ENCODE results near the gene TMEM217. TPM values are rescaled to one million over a fixed set of nuclear protein-coding genes. Genes with fewer than 3 reads are reported as not detected.

Gene TMEM217
- total and polyA plus RNA-seq, 2 of the 8 experiments (the other 6 are each of a cell fraction or from before 2014, with no cell fraction given) = 0.60 to 1.1 TPM

DNA sequence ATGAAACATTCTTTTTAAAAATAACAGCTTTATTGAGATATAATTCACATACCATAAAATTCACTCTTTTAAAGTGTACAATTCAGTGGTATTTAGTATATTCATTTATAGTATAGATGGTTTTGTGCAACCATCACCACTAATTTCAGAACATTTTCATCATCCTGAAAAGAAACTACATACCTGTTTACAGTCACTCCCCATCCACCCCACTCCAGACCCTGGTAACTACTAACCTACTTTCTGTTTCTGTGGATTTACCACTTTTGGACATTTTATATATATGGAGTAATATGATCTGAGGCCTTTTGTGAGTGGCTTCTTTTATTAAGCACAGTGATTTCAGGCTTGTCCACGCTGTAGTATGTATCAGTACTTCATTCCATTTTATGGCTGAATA, 2.5 kb upstream of the TMEM217 start:
- H3K27ac ChIP-seq (ENCODE audit: low read depth, low read length) = no peak overlapping the region
- no peak overlapping the region for H3K18ac ChIP-seq (ENCODE audit: extremely low read depth, low read length)
- no peak overlapping the region for H4K91ac ChIP-seq (replicated peaks; ENCODE audit: insufficient read length, low read length)
- no peak overlapping the region for H2BK12ac ChIP-seq (ENCODE audit: low read depth, low read length)
- no peak overlapping the region for H3K4ac ChIP-seq (replicated peaks; ENCODE audit: insufficient read length, low read depth, low read length)
- H3K27me3 ChIP-seq (replicated peaks in 1 of 4; ENCODE audit: control insufficient read depth in 3 of 4, extremely low read depth in 1 of 4, insufficient read depth in 3 of 4, low read length in 3 of 4) = no peaks in the 10 kb centered on the region
- no peaks in the 10 kb centered on the region for H3K9me3 ChIP-seq (ENCODE audit: insufficient read depth in 2 of 2, low read depth in 1 of 2, low read length in 1 of 2)
- FAIRE-seq (no peak), DNase-seq (ENCODE audit: low read depth in 1 of 2, low spot score in 2 of 2) (no peak)
- peaks cover 7% of the 10 kb centered on the region for H3K23me2 ChIP-seq (ENCODE audit: low read depth, low read length)
- no peak overlapping the region for H2AK5ac ChIP-seq (ENCODE audit: low read depth, low read length)
- H4K8ac ChIP-seq (ENCODE audit: extremely low read depth, insufficient read depth, low read length) = no peak overlapping the region
- no peak overlapping the region for H3K14ac ChIP-seq (ENCODE audit: insufficient read length)
- peaks cover 0 to 8% (median 5%) of the 10 kb centered on the region in 4 experiments; a peak in 4 of 7 replicates for H3K4me1 ChIP-seq (replicated peaks in 1 of 4; ENCODE audit: control insufficient read depth in 3 of 4, insufficient read depth in 4 of 4, low read length in 3 of 4)
- H3K4me2 ChIP-seq (ENCODE audit: insufficient read depth in 1 of 2, low read depth in 2 of 2, low read length in 2 of 2) = no peak overlapping the region
- no peak overlapping the region for H2AFZ ChIP-seq (ENCODE audit: low read length)
- no peak overlapping the region for H2BK5ac ChIP-seq (ENCODE audit: low read depth, low read length)
- TF ChIP-seq, protein P1, sequence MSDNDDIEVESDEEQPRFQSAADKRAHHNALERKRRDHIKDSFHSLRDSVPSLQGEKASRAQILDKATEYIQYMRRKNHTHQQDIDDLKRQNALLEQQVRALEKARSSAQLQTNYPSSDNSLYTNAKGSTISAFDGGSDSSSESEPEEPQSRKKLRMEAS (IDR thresholded peaks at IDR 0.05) = no peak
- TF ChIP-seq CREB1 (IDR thresholded peaks at IDR 0.05) (no peak), SIX5 (IDR thresholded peaks at IDR 0.05; ENCODE audit: low read depth, low read length) (no peak), CBX5 (IDR thresholded peaks at IDR 0.05; ENCODE audit: low read depth, low read length) (no peak), KDM1A (IDR thresholded peaks at IDR 0.05; ENCODE audit: borderline replicate concordance, low read length) (no peak)
- peaks cover 0 to 69% of the 10 kb centered on the region in 2 experiments; a peak in 2 of 4 replicates for H3K79me2 ChIP-seq (ENCODE audit: control insufficient read depth in 1 of 2, insufficient read depth in 2 of 2, low read length in 2 of 2)
- H2BK20ac ChIP-seq (ENCODE audit: low read length) = no peak overlapping the region
- no peak overlapping the region for H2BK15ac ChIP-seq (ENCODE audit: low read length)
- no peak overlapping the region for H3K9ac ChIP-seq (replicated peaks in 1 of 4; ENCODE audit: extremely low read depth in 1 of 4, low read depth in 3 of 4, low read length in 3 of 4)
- no peaks in the 10 kb centered on the region for H4K20me1 ChIP-seq (replicated peaks in 1 of 2; ENCODE audit: control insufficient read depth in 1 of 2, insufficient read depth in 2 of 2, low read length in 2 of 2)
- ChIA-PET POLR2A (ENCODE audit: partially characterized antibody) (interaction anchor here (0.6 kb wide), 1 partner anchor 114 kb away, joined by 3 read pairs; no protein-coding TSS in a partner anchor), CTCF (ENCODE audit: partially characterized antibody) (no interaction called here)
- 88% methylated on average over 1 of the region's 1 CpG; no CpG with 5 or more reads in 1 of the 2 experiments for WGBS, 2 experiments (ENCODE audit: extremely low coverage in 1 of 2, insufficient coverage in 1 of 2, insufficient read length in 1 of 2, insufficient replicate concordance in 2 of 2, low coverage in 1 of 2, low lambda C conversion rate in 2 of 2, missing lambda C conversion rate in 1 of 2)
- no peak overlapping the region for H2BK120ac ChIP-seq (replicated peaks; ENCODE audit: low read depth, low read length)
- H3K79me1 ChIP-seq (ENCODE audit: low read depth, low read length) = 0 out of 2 replicates have a peak, but pooled peaks cover 2% of the 10 kb centered on the region
- H3K4me3 ChIP-seq (ENCODE audit: extremely low read depth in 1 of 4, insufficient read depth in 2 of 4, low read depth in 3 of 4, low read length in 4 of 4) = no peak overlapping the region
- H3K56ac ChIP-seq (replicated peaks; ENCODE audit: insufficient read length, low read depth, low read length) = no peak overlapping the region
- H3K36me3 ChIP-seq (ENCODE audit: control insufficient read depth in 2 of 4, insufficient read depth in 4 of 4, low read length in 3 of 4) = no peaks in the 10 kb centered on the region
- H3K23ac ChIP-seq (ENCODE audit: insufficient read length) = no peak overlapping the region
- H4K5ac ChIP-seq (ENCODE audit: insufficient read length, low read depth, low read length) = no peak overlapping the region
